UCSD-AML1 (cell line): Measurements from ENCODE around the gene KRTAP10-4.
"Not testable (repeated sequence)": the region's sequence is repeated elsewhere in the genome, so short reads cannot be mapped to it uniquely, and the experiment has no call there.

Experiments used
- DNase-seq: peaks from one replicate; lab custom pipeline; 2025; ENCODE audit not compliant: unreplicated experiment; lab: John Stamatoyannopoulos, UW

The KRTAP10-4 gene

GRCh38 chr21:44578371-44579055, 5.0 kb downstream of the KRTAP10-4 start:
- DNase-seq = no peak

- no peak for DNase-seq
These were observed 5.7 kb downstream of the KRTAP10-4 start for GRCh38 chr21:44579056-44579832.

GRCh38 chr21:44579833-44580144, 6.3 kb downstream of the KRTAP10-4 start:
- no peak for DNase-seq

DNA sequence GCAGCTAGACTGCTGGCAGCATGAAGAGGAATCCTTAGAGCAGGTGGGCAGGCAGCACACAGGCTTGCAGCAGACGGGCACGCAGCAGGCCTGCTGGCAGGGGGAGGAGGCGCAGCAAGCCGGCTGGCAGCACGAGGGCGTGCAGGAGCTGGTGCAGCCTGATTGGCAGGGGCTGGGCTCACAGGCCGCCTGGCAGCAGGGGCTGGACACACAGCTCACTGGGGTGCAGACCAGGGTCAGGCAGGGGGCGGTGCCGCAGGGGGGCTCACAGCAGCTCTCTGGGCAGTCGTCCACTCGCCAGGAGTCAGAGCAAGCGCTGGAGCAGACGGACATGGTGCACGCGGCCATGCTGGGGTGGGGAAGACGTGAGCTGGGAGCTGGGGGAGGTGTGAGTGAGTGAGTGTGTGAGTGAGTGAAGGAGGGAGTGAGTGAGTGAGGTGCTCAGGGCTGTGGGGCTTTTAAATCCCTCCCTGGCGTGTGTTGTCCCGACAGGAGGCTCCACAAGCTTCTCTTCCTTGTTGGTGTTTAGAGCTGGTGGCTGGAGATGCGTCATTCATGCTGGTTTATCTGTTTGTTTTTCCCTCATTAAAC, 6.8 kb downstream of the KRTAP10-4 start, which contains the start of gene KRTAP10-5:
KRTAP10-5 (minus strand) TSS at position 374 of the 591 bp plus-strand sequence; CDS start at position 348, 26 bp downstream.
- DNase-seq = not testable (repeated sequence)

GRCh38 chr21:44581158-44581557, 7.6 kb downstream of the KRTAP10-4 start:
- no peak for DNase-seq

- DNase-seq = no peak
These were observed 8.5 kb downstream of the KRTAP10-4 start for GRCh38 chr21:44582055-44582454.

DNA sequence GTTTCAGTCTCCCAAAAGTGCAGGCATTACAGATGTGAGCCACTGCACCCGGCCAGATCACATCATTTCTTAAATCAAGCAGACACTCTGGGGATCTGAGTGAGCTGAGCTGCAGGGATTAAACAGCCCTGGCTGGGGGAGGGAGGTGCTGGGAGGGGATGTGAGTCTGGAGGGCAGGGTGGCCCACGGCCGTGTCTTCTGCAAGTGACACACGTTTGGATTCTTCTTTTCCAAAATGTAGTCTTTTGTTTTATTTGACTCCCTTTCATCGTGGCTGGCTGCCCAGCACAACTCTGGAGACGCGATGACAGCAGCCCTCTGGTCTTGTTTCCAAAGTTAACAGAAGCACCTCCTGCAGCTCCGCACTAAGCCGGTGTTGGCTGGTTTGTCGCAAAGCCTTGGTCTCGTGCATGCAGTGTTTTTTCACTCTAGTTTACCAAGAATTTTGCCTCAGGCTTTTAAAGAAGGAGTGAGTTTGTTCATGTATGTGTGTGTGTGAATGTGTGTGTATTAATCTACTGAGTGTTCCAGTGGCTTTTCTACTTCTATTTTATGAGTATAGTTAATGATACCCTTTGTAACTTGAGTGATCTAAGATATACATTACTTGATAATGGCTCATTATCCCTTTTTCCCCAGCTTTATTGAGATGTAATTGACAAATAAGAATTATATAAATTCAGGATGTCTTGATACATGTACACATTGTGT, 9.7 kb downstream of the KRTAP10-4 start:
- DNase-seq = no peak

GRCh38 chr21:44583800-44584147, 10.2 kb downstream of the KRTAP10-4 start:
- no peak for DNase-seq

- no peak for DNase-seq
These were observed 12.4 kb downstream of the KRTAP10-4 start for GRCh38 chr21:44585892-44586291.

GRCh38 chr21:44589094-44589493, 15.6 kb downstream of the KRTAP10-4 start:
- DNase-seq = no peak

DNA sequence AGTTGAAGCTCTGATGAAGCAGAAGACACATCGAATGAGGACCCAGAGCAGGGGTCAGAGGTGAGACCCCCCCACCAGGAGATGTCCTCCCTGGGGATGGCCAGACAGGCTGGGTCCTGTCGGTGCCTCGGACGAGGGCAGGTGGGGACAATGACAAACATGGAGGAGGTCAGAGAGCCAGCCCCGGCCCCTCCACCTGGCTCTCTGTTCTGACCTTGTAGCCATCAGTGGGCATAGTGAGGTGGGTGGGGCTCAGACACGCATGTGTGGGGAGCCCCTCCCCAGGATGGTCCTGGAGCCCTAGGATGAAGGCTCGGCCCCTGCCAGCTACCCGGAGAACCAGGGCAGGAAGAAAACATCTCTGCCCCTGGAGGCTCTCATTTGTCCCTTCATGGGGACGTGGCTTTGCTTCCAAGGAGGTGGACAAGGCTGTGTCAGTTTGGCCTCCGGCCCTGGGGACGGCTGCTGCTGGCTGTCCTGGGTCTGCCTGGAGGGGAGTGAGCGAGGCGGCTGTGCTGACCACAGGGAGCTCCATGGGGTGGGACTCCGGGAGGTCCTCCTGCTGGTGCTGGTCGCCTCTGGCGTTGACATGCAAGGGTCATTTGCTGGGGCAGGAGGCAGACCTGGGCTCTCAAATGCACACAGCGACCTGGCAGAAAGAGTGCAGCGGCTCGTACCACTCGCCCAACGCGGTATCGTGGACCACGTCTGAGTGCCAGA, 16.2 kb downstream of the KRTAP10-4 start:
- no peak for DNase-seq

- no peak for DNase-seq
These were observed 16.8 kb downstream of the KRTAP10-4 start for GRCh38 chr21:44590311-44590721.

- DNase-seq = not testable (repeated sequence)
These were observed 17.6 kb downstream of the KRTAP10-4 start for GRCh38 chr21:44590897-44591800.

GRCh38 chr21:44591801-44592130, 18.2 kb downstream of the KRTAP10-4 start:
- DNase-seq = not testable (repeated sequence)

- no peak for DNase-seq
These were observed 19.1 kb downstream of the KRTAP10-4 start, which contains the start of gene KRTAP10-6 for GRCh38 chr21:44592446-44593311. Gene KRTAP10-6 (minus strand): TSS chr21:44592505. CDS start chr21:44592484, 21 bp downstream.

DNA sequence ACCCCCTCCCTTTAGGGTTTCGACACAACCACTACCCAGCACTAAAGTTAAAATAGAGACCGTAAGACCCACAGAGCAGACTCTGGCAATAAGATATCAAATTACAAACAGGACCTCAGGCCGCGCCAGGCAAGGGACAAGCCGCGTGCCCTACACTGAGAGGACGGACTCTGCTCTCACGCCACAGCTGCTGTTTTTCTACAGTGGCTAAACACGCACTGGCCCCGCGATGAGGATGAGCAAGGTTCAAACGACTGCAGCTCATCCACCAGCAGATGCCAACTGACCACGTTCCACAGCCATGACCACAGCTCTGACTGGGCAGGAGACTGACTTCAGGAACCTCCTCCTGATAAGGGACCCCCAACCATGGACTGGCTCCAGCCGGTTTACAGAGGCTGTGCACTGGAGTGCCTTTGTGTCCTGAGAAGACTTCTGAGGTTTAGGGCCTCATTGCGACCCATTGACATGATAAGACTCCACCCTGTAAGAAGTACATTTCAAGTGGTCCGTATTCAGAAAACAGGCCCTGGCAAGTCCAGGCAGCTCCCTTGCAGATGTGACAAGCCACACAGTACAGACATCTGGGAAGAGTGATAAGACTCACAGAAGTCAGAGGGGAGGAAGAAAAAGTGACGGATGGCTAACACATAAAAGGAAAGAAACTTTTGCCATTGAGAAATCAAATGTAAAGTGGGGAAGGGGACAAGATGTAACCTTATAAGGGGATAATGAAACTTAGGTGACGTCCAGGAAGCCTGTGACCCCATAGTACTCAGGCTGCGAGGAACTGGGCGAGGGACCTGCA, 20.3 kb downstream of the KRTAP10-4 start:
- peak; percentile 38 for DNase-seq

DNA sequence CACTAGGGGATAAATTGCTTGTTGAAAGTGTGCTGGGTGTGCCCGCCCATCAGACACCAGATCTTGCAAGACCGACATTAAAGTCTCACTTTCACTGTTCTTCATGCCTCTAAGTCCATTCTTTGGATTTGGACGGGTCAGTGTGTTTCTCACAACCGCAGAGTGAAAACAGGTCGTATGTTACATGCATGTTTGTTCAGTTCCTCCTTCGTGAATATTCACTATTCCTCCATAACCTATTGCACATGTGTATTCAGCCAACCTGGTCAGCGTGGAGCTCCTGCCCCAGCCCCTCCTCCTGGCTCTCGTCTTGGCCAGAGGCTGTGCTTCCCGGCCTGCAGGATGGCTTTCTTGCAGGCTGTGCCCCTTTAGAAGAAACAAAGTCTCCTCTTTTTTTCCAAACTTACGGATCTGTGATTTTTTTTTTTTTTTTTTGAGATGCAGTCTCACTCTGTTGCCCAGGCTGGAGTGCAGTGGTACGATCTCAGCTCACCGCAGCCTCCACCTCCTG, 20.9 kb downstream of the KRTAP10-4 start:
- peak; percentile 29 for DNase-seq

GRCh38 chr21:44595524-44595923, 22.0 kb downstream of the KRTAP10-4 start:
- DNase-seq = no peak
